Mesenchymal stem cell (in vitro differentiated cells and primary cell): ENCODE data around the gene CEP70.
A peak's percentile ranks its signal among the peaks of the same experiment; 100 is the strongest.
"Not testable (repeated sequence)": the region's sequence is repeated elsewhere in the genome, so short reads cannot be mapped to it uniquely, and the experiment has no call there.

Experiments used
- DNase-seq: peaks from one replicate; pipeline ENCODE4 v3.0.0-alpha.2; 2013
- H2AFZ ChIP-seq: one replicate; pipeline ENCODE4 v1.6.1; 2013; ENCODE audit warnings: low read depth, mild to moderate bottlenecking, control low read depth, inconsistent platforms, low read length, moderate library complexity
- H2AK5ac ChIP-seq: 2 replicates; pipeline ENCODE4 v1.6.1; 2013; ENCODE audit warnings: low read length, moderate library complexity, mild to moderate bottlenecking, inconsistent platforms; ENCODE audit not compliant: severe bottlenecking
- H2BK120ac ChIP-seq: one replicate; pipeline ENCODE4 v1.6.1; 2013; ENCODE audit warnings: low read depth, mild to moderate bottlenecking, inconsistent platforms, low read length, moderate library complexity
- H2BK12ac ChIP-seq, 2 experiments: one replicate each; pipeline ENCODE4 v1.6.1; 2013; ENCODE audit warnings: inconsistent platforms in 2 of 2, low read length in 2 of 2, mild to moderate bottlenecking in 2 of 2, moderate library complexity in 2 of 2, control low read depth in 1 of 2
- H2BK15ac ChIP-seq: one replicate; pipeline ENCODE4 v1.6.1; 2013; ENCODE audit warnings: mild to moderate bottlenecking, low read depth, inconsistent platforms; ENCODE audit not compliant: poor library complexity, severe bottlenecking
- H2BK5ac ChIP-seq: 2 replicates; pipeline ENCODE4 v1.6.1; 2013; ENCODE audit warnings: low read depth, mild to moderate bottlenecking, low read length, control low read depth, inconsistent platforms; ENCODE audit not compliant: poor library complexity, severe bottlenecking
- H3K14ac ChIP-seq, 2 experiments: one replicate each; pipeline ENCODE4 v1.6.1; 2013; ENCODE audit warnings: inconsistent platforms in 2 of 2, low read length in 2 of 2, control low read depth in 1 of 2, mild to moderate bottlenecking in 1 of 2, moderate library complexity in 1 of 2
- H3K18ac ChIP-seq, 2 experiments: one replicate each; pipeline ENCODE4 v1.6.1; 2013; ENCODE audit warnings: inconsistent platforms in 2 of 2, low read length in 2 of 2, control low read depth in 1 of 2, low read depth in 1 of 2, mild to moderate bottlenecking in 1 of 2
- H3K23ac ChIP-seq, 2 experiments: one replicate each; pipeline ENCODE4 v1.6.1; 2013; ENCODE audit warnings: inconsistent platforms in 2 of 2, low read length in 2 of 2, mild to moderate bottlenecking in 2 of 2, moderate library complexity in 2 of 2, control low read depth in 1 of 2
- H3K27ac ChIP-seq: 2 replicates; pipeline ENCODE4 v1.5.1; 2013; ENCODE audit warnings: mild to moderate bottlenecking, moderate library complexity, low read length, control low read depth, inconsistent platforms; ENCODE audit not compliant: poor library complexity, severe bottlenecking
- H3K27me3 ChIP-seq, 2 experiments: 2 replicates each; pipeline versions ENCODE4 v1.6.1 to v1.7.0; 2013; ENCODE audit warnings: low read length in 2 of 2, mild to moderate bottlenecking in 2 of 2, moderate library complexity in 2 of 2, control low read depth in 1 of 2, inconsistent platforms in 1 of 2; ENCODE audit not compliant: control insufficient read depth in 1 of 2, insufficient read depth in 1 of 2
- H3K36me3 ChIP-seq, 2 experiments: 2 replicates each; pipeline versions ENCODE4 v1.6.1 to v1.7.0; 2013; ENCODE audit warnings: low read length in 2 of 2, control low read depth in 1 of 2, inconsistent platforms in 1 of 2, low read depth in 1 of 2, mild to moderate bottlenecking in 1 of 2; ENCODE audit not compliant: insufficient read depth in 2 of 2, control insufficient read depth in 1 of 2
- H3K4ac ChIP-seq, 2 experiments: one replicate each; pipeline ENCODE4 v1.6.1; 2013; ENCODE audit warnings: inconsistent platforms in 2 of 2, low read length in 2 of 2, mild to moderate bottlenecking in 2 of 2, moderate library complexity in 2 of 2, control low read depth in 1 of 2, low read depth in 1 of 2
- H3K4me1 ChIP-seq: 2 replicates; pipeline ENCODE4 v1.6.1; 2013; ENCODE audit warnings: low read depth, low read length, control low read depth; ENCODE audit not compliant: control insufficient read depth, insufficient read depth
- H3K4me2 ChIP-seq: 2 replicates; pipeline ENCODE4 v1.6.1; 2013; ENCODE audit warnings: low read length, mild to moderate bottlenecking, inconsistent platforms; ENCODE audit not compliant: poor library complexity, severe bottlenecking
- H3K4me3 ChIP-seq, 2 experiments: 2 replicates each; pipeline versions ENCODE4 v1.5.1 to v1.7.0; 2013; ENCODE audit warnings: low read length in 2 of 2, mild to moderate bottlenecking in 2 of 2, control low read depth in 1 of 2, low read depth in 1 of 2; ENCODE audit not compliant: insufficient read depth in 1 of 2
- H3K79me1 ChIP-seq: replicated peaks from 2 replicates; pipeline ENCODE4 v1.6.1; 2013; ENCODE audit warnings: mild to moderate bottlenecking, control low read depth, low read length, inconsistent platforms; ENCODE audit not compliant: poor library complexity, severe bottlenecking
- H3K9ac ChIP-seq: 2 replicates; pipeline ENCODE4 v1.7.0; 2013; ENCODE audit warnings: mild to moderate bottlenecking, low read length, moderate library complexity
- H3K9me3 ChIP-seq: 2 replicates; pipeline ENCODE4 v1.7.0; 2013; ENCODE audit warnings: mild to moderate bottlenecking, low read length; ENCODE audit not compliant: control insufficient read depth
- H4K8ac ChIP-seq: one replicate; pipeline ENCODE4 v1.6.1; 2013; ENCODE audit warnings: inconsistent platforms, mild to moderate bottlenecking, low read length, moderate library complexity
- H4K91ac ChIP-seq: one replicate; pipeline ENCODE4 v1.6.1; 2013; ENCODE audit warnings: mild to moderate bottlenecking, low read length, inconsistent platforms
- WGBS: methylation state at CpG from one replicate; pipeline ENCODE4 v1.1.7; 2013; ENCODE audit warnings: mixed read lengths; 5-methylcytosine and 5-hydroxymethylcytosine counted together

Gene CEP70

DNA sequence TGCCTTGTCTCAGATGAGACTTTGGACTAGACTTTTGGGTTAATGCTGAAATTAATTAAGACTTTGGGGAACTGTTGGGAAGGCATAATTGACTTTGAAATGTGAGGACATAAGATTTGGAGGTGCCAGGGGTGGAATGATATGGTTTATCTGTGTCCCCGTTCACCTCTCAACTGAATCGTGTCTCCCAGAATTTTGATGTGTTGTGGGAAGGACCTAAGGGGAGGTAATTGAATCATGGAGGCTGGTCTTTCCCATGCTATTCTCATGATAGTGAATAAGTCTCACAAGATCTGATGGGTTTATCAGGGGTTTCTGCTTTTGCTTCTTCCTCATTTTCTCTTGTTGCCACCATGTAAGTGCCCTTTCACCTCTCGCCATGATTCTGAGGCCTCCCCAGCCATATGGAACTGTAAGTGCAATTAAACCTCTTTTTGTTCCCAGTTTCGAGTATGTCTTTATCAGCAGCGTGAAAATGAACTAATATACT is 10.1 kb upstream of the CEP70 start:
- H3K4ac ChIP-seq, H2BK5ac ChIP-seq, H3K4me2 ChIP-seq, H4K8ac ChIP-seq, H3K14ac ChIP-seq, H2AK5ac ChIP-seq, H3K9ac ChIP-seq, H3K79me1 ChIP-seq, DNase-seq, H3K4me3 ChIP-seq, H2BK15ac ChIP-seq, H3K36me3 ChIP-seq, H3K9me3 ChIP-seq, H2AFZ ChIP-seq, H3K23ac ChIP-seq, H3K27me3 ChIP-seq, H2BK12ac ChIP-seq, H4K91ac ChIP-seq, H3K4me1 ChIP-seq, H2BK120ac ChIP-seq, H3K27ac ChIP-seq, H3K18ac ChIP-seq: not testable (repeated sequence)
- 95% methylated on average over 5 of the region's 5 CpGs for WGBS

DNA sequence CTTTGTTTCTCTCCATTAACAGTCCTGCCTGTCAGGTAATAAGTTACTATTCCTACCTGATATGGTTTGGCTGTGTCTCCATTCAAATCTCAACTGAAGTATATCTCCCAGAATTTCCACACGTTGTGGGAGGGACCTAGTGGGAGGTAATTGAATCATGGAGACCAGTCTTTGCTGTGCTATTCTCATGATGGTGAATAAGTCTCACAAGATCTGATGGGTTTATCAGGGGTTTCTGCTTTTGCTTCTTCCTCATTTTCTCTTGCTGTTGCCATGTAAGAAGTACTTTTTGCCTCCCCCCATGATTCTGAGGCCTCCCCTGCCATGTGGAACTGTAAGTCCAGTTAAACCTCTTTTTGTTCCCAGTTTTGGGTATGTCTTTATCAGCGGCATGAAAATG is 7.6 kb upstream of the CEP70 start:
- H4K8ac ChIP-seq, H3K4me3 ChIP-seq, H3K23ac ChIP-seq, H2BK12ac ChIP-seq, H3K4me1 ChIP-seq, H2BK120ac ChIP-seq, H3K36me3 ChIP-seq, H3K27ac ChIP-seq, H2BK5ac ChIP-seq, H4K91ac ChIP-seq, H3K9ac ChIP-seq, H3K18ac ChIP-seq, H2AFZ ChIP-seq, DNase-seq, H3K27me3 ChIP-seq, H2AK5ac ChIP-seq, H3K79me1 ChIP-seq, H2BK15ac ChIP-seq, H3K14ac ChIP-seq, H3K9me3 ChIP-seq, H3K4me2 ChIP-seq, H3K4ac ChIP-seq: not testable (repeated sequence)
- 89% methylated on average over 2 of the region's 2 CpGs for WGBS

DNA sequence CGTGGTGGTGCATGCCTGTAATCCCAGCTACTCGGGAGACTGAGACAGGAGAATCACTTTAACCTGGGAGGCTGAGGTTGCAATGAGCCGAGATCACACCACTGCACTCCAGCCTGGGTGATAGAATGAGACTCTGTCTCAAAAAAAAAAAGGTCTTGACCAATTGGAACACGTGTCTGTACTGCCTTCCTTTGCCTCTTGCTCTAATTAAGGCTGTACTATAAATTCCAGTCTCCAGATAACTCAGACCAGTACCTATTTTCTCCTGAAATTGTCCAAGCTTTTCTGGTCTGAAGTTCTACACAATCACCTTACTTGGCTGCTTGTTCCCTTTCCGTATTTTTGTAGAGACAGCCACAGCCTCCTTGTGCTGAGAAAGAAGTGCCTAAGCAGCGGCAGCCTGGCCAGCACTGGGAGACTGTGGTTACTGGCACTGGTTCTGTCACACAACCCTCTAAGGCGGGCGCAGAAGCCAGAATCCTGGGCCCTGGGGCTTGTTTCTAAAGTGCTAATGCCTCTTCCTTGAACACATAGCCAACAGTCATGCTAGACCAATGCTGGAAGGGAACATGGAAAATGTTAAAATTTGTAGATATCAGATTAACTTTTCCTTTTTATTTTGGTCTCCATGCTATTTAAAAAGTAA is 6.2 kb upstream of the CEP70 start:
- Histone ChIP-seq H3K4ac (no peak overlapping the region), H4K8ac (no peak overlapping the region), H3K36me3 (peaks cover 0 to 3% of the 10 kb centered on the region in 2 experiments), H3K9ac (no peak overlapping the region), H2BK12ac (no peak overlapping the region), H3K27me3 (no peaks in the 10 kb centered on the region), H3K4me1 (peaks cover 1% of the 10 kb centered on the region), H3K4me3 (no peak overlapping the region), H2BK120ac (no peak overlapping the region), H2BK15ac (no peak overlapping the region), H3K4me2 (no peak overlapping the region), H3K27ac (no peak overlapping the region), H3K23ac (no peak overlapping the region), H2BK5ac (no peak overlapping the region), H2AK5ac (no peak overlapping the region), H3K9me3 (no peaks in the 10 kb centered on the region), H3K18ac (no peak overlapping the region), H4K91ac (no peak overlapping the region), H3K79me1 (no peaks in the 10 kb centered on the region), H2AFZ (no peak overlapping the region), H3K14ac (no peak overlapping the region)
- WGBS: 88% methylated on average over 8 of the region's 8 CpGs
- no peak for DNase-seq

DNA sequence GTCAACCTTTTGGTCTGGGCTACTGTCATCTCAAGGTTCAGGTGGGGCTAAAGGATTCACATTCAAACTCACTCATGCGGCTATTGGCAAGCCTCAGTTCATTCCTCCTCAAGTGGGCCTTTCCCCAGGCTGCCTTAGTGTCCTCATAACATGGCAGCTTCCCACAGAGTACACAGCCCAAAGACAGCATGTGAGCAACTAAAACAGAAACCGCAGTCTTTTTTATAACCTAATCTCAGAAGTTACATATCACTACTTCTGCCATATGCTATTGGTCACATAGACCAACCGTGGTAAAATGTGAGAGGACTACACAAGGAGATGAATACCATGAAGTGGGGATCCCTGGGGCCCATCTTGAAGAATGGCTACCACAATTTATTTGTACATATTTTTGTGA is 4.5 kb upstream of the CEP70 start:
- Histone ChIP-seq H3K23ac (no peak overlapping the region), H3K14ac (no peak overlapping the region), H3K27ac (no peak overlapping the region), H3K36me3 (peaks cover 0 to 3% of the 10 kb centered on the region in 2 experiments), H3K9me3 (no peaks in the 10 kb centered on the region), H3K4me2 (no peak overlapping the region), H4K91ac (no peak overlapping the region), H2AK5ac (peak overlapping the region; percentile 50), H2BK12ac (no peak overlapping the region), H3K79me1 (no peaks in the 10 kb centered on the region), H3K4me3 (no peak overlapping the region), H2AFZ (no peak overlapping the region), H3K18ac (no peak overlapping the region), H3K4ac (no peak overlapping the region), H3K9ac (no peak overlapping the region), H2BK15ac (no peak overlapping the region), H4K8ac (no peak overlapping the region), H3K4me1 (peaks cover 3% of the 10 kb centered on the region), H2BK5ac (no peak overlapping the region), H2BK120ac (no peak overlapping the region), H3K27me3 (no peaks in the 10 kb centered on the region)
- DNase-seq: no peak
- 100% methylated on average over 1 of the region's 3 CpGs for WGBS
